Measurements from ENCODE around the gene COL2A1. TPM values are rescaled to one million over a fixed set of nuclear protein-coding genes. Genes with fewer than 3 reads are reported as not detected.

COL2A1 gene
- total and polyA plus RNA-seq, 8 donors = 2.2 to 14.5 (median 6.8) TPM; not detected in 2

GRCh38 chr12:47935184-47935583 lies 69.1 kb downstream of the COL2A1 start:
- 29 to 36% (median 34%) methylated on average over 6 to 9 of the region's 9 CpGs for WGBS, 5 donors
- Histone ChIP-seq H3K9me3 (no peaks in the 10 kb centered on the region), H3K36me3 (no peaks in the 10 kb centered on the region), H3K27me3 (peaks cover 0 to 12% (median 0%) of the 10 kb centered on the region in 3 donors), H3K27ac (no peak overlapping the region), H3K4me1 (peaks cover 0 to 7% (median 5%) of the 10 kb centered on the region in 4 donors), H3K4me3 (no peak overlapping the region)
- no peak for TF ChIP-seq EP300 (IDR thresholded peaks at IDR 0.05)
- TF ChIP-seq CTCF (IDR thresholded peaks at IDR 0.05) = no peak
- no peak for TF ChIP-seq POLR2AphosphoS5 (IDR thresholded peaks at IDR 0.05)
- no peak for TF ChIP-seq POLR2A (IDR thresholded peaks at IDR 0.05)
- intact Hi-C loops (cut with DNase I; ENCODE audit: low total_unique reads) = no loop called here
- DNase-seq = peak; percentile 28 to 82

DNA sequence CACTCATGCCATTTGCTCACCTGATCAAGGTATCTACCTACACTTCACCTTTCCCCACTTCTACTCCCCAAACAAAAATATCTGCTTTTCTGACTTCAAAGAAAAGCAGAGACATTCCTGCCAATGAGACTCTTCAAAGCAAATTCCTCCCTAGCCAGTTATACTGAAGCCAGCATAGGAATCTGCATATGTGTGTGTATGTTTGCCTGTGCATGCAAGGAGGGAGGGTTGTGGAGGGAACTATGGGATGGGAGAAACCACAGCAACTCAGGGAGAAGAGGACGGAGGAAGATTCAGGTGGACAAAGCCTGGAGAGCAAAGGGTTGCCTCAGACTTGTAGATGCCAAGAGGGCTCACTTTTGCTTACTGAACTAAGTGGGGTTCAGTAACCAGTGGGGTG lies 73.1 kb downstream of the COL2A1 start:
- peaks cover 0 to 34% (median 0%) of the 10 kb centered on the region in 3 donors for H3K27me3 ChIP-seq
- TF ChIP-seq EP300 (IDR thresholded peaks at IDR 0.05) (no peak), CTCF (IDR thresholded peaks at IDR 0.05) (no peak), POLR2A (IDR thresholded peaks at IDR 0.05) (no peak), POLR2AphosphoS5 (IDR thresholded peaks at IDR 0.05) (no peak)
- H3K4me1 ChIP-seq = peaks cover 0 to 7% (median 5%) of the 10 kb centered on the region in 4 donors
- no peak overlapping the region for H3K4me3 ChIP-seq
- H3K27ac ChIP-seq = no peak overlapping the region
- intact Hi-C loops (cut with DNase I; ENCODE audit: low total_unique reads) = no loop called here
- H3K9me3 ChIP-seq = no peaks in the 10 kb centered on the region
- DNase-seq = no peak
- no peaks in the 10 kb centered on the region for H3K36me3 ChIP-seq
- 44 to 100% (median 78%) methylated on average over 1 of the region's 1 CpG for WGBS, 5 donors

DNA sequence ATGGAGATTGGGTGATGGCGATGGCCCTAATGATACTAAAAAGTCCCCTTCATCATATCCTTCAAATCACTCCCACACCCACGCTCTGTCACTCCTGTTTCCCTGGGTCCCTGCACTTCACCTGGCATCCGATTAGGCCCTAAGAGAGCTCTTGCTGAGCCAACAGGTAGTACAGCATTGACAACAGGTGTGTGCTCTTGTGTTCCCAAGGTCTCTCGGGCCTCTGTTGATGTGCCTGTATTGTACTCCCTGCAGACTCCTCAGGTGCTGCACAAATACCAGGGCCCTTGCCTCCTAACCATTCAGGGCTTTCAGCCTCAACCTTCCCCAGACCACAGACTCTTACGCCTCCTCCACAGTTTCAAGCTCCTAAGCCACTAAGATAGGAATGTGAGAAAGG lies 73.6 kb downstream of the COL2A1 start:
- no peaks in the 10 kb centered on the region for H3K36me3 ChIP-seq
- no peak for DNase-seq
- intact Hi-C loops (cut with DNase I; ENCODE audit: low total_unique reads) = no loop called here
- TF ChIP-seq EP300 (IDR thresholded peaks at IDR 0.05) (no peak), CTCF (IDR thresholded peaks at IDR 0.05) (no peak), POLR2A (IDR thresholded peaks at IDR 0.05) (no peak), POLR2AphosphoS5 (IDR thresholded peaks at IDR 0.05) (no peak)
- no peaks in the 10 kb centered on the region for H3K9me3 ChIP-seq
- H3K27ac ChIP-seq = no peak overlapping the region
- no peak overlapping the region for H3K4me3 ChIP-seq
- peaks cover 0 to 7% (median 5%) of the 10 kb centered on the region in 4 donors for H3K4me1 ChIP-seq
- WGBS, 5 donors = 84 to 94% (median 93%) methylated on average over 5 of the region's 5 CpGs
- peaks cover 0 to 39% (median 0%) of the 10 kb centered on the region in 3 donors for H3K27me3 ChIP-seq

- H3K36me3 ChIP-seq = no peaks in the 10 kb centered on the region
- H3K4me3 ChIP-seq = no peak overlapping the region
- peaks cover 0 to 42% (median 6%) of the 10 kb centered on the region in 3 donors for H3K27me3 ChIP-seq
- DNase-seq = no peak
- 70 to 86% (median 80%) methylated on average over 3 of the region's 3 CpGs for WGBS, 5 donors
- TF ChIP-seq POLR2AphosphoS5 (IDR thresholded peaks at IDR 0.05) (no peak), POLR2A (IDR thresholded peaks at IDR 0.05) (no peak), CTCF (IDR thresholded peaks at IDR 0.05) (no peak), EP300 (IDR thresholded peaks at IDR 0.05) (no peak)
- intact Hi-C loops (cut with DNase I; ENCODE audit: low total_unique reads) = no loop called here
- no peaks in the 10 kb centered on the region for H3K9me3 ChIP-seq
- H3K4me1 ChIP-seq = no peaks in the 10 kb centered on the region
- no peak overlapping the region for H3K27ac ChIP-seq
These were observed 76.9 kb downstream of the COL2A1 start for GRCh38 chr12:47927346-47927745.

Other genes starting within 250 kb of the COL2A1 start
- 100 to 1,000 TPM in 1 of 5 donors, 10 to 100 TPM in 4; 15.9 to 114 (median 25.0) TPM for gene RAPGEF3, start 245.6 kb downstream of the COL2A1 start, total RNA-seq
- 10 to 100 TPM; 21.2 to 33.1 (median 22.9) TPM for gene RAPGEF3, start 245.6 kb downstream of the COL2A1 start, polyA plus RNA-seq
- 10 to 100 TPM in 3 of 5 donors, 1 to 10 TPM in 2; 2.3 to 29.0 (median 18.1) TPM for gene SLC48A1, start 231.2 kb downstream of the COL2A1 start, total RNA-seq
- 10 to 100 TPM in 1 of 3 donors, 1 to 10 TPM in 2; 6.3 to 18.2 (median 9.4) TPM for gene SLC48A1, start 231.2 kb downstream of the COL2A1 start, polyA plus RNA-seq
- 100 to 1,000 TPM in 2 of 5 donors, 10 to 100 TPM in 3; 32.1 to 313 (median 66.5) TPM for gene HDAC7, start 184.6 kb downstream of the COL2A1 start, total RNA-seq
- 10 to 100 TPM; 22.8 to 30.7 (median 28.6) TPM for gene HDAC7, start 184.6 kb downstream of the COL2A1 start, polyA plus RNA-seq
- 10 to 100 TPM in 2 of 5 donors, 1 to 10 TPM in 3; 2.8 to 22.3 (median 8.8) TPM for gene VDR, start 99.5 kb downstream of the COL2A1 start, total RNA-seq
- 1 to 10 TPM; 4.0 to 4.9 (median 4.5) TPM for gene VDR, start 99.5 kb downstream of the COL2A1 start, polyA plus RNA-seq
- 100 to 1,000 TPM in 1 of 5 donors, 10 to 100 TPM in 4; 29.8 to 254 (median 79.0) TPM for gene TMEM106C, start 40.9 kb downstream of the COL2A1 start, total RNA-seq
- gene TMEM106C, start 40.9 kb downstream of the COL2A1 start, polyA plus RNA-seq = 10 to 100 TPM; 40.7 to 61.6 (median 51.5) TPM
- gene SENP1, start 101.6 kb upstream of the COL2A1 start, total RNA-seq = 10 to 100 TPM in 4 of 5 donors, 1 to 10 TPM in 1; 8.4 to 27.5 (median 14.2) TPM
- 1 to 10 TPM; 2.9 to 4.1 (median 3.7) TPM for gene SENP1, start 101.6 kb upstream of the COL2A1 start, polyA plus RNA-seq
- gene PFKM, start 114.9 kb upstream of the COL2A1 start, total RNA-seq = 10 to 100 TPM in 4 of 5 donors, 1 to 10 TPM in 1; 9.3 to 57.1 (median 17.1) TPM
- 10 to 100 TPM; 15.4 to 24.9 (median 18.4) TPM for gene PFKM, start 114.9 kb upstream of the COL2A1 start, polyA plus RNA-seq
- 10 to 100 TPM in 3 of 5 donors, 1 to 10 TPM in 2; 4.3 to 47.2 (median 19.2) TPM for gene ASB8, start 153.0 kb upstream of the COL2A1 start, total RNA-seq
- 10 to 100 TPM; 12.1 to 29.8 (median 15.8) TPM for gene ASB8, start 153.0 kb upstream of the COL2A1 start, polyA plus RNA-seq
- under 1 TPM in 3 of 5 donors, not detected in 2; 0.29 to 0.89 (median 0.55) TPM for gene CCDC184, start 179.2 kb upstream of the COL2A1 start, total RNA-seq
- 1 to 10 TPM; 1.1 to 4.7 (median 1.3) TPM for gene CCDC184, start 179.2 kb upstream of the COL2A1 start, polyA plus RNA-seq
- not detected for gene OR10AD1, start 198.8 kb upstream of the COL2A1 start, total RNA-seq
- gene OR10AD1, start 198.8 kb upstream of the COL2A1 start, polyA plus RNA-seq = not detected

Measured in stomach (tissue), 9 donors.